HG03558 (cell line): ENCODE data around the gene USF2.
"Not testable (repeated sequence)": the region's sequence is repeated elsewhere in the genome, so short reads cannot be mapped to it uniquely, and the experiment has no call there.

Source experiments
- ATAC-seq: cut with Tn5 transposase; IDR thresholded peaks from one replicate; pipeline ENCODE4 v1.9.1; 2021; ENCODE audit warnings: moderate number of reproducible peaks; ENCODE audit not compliant: unreplicated experiment; ENCODE audit errors: extremely low read depth

Gene USF2, protein sequence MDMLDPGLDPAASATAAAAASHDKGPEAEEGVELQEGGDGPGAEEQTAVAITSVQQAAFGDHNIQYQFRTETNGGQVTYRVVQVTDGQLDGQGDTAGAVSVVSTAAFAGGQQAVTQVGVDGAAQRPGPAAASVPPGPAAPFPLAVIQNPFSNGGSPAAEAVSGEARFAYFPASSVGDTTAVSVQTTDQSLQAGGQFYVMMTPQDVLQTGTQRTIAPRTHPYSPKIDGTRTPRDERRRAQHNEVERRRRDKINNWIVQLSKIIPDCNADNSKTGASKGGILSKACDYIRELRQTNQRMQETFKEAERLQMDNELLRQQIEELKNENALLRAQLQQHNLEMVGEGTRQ

DNA sequence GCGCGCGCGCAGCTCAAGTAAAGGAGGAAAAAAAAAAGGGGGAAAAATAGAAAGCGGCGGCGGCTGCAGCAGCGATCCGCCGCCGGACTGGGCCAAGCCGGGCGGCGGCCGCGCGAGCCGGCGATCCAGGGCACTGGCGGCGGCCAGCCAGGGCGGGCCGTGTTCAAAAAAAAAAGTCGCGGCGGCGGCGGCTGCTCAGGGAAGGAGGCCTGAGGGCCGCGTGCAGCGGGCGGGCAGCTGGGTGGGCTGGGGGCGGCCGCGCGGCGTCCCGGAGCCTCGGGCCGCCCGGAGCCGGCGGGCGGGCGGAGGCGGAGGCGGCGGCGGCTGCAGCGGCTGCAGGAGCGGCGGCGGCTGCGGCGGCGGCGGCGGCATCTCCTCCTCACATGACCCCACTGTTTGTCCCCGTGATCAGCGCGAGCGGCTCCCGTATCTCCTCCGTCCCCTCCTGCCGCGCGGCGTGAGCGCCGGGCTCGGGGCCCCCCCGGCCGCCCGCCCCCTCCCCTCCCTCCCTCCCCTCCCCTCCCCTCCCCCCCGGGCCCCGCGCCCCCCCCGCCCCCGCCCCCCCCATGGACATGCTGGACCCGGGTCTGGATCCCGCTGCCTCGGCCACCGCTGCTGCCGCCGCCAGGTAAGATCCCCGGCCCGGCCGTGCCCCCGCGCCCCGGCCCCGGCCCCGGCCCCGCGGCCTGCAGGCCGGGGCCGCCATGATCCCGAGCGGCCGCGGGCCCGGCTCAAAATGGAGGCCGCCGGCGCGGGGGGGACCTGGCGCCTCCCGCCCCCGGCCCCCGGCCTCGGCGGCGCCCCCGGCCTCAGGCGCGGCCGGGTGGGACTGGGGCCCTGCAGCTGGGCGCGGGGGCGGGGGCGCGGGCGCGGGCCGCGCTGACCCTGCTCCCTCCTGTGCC lies at the start of gene USF2:
Gene USF2, plus strand, starts transcription at position 427 of the 902 bp plus-strand sequence. Its CDS starts 140 bp downstream, at position 567.
- ATAC-seq, result peak; percentile 3

DNA sequence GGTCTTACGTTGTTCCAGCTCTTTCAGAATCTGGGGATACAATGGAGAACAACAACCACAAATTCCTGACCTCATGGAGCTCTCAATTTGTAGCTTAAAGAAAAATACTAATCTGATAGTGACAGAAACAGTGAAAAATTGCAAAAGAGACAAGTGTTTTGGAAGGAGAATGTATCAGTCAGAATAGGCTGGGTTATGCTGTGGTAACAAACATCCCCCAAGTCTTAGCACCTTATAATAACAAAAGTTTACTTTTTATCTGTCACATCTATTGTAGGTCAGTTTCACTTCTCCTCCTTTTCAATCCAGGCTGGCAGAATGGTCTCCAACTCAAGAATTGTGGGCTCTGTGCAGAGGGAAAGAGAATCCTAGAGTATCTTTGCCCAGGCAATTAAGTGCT lies 49.8 kb upstream of the USF2 start:
- ATAC-seq, result no peak

DNA sequence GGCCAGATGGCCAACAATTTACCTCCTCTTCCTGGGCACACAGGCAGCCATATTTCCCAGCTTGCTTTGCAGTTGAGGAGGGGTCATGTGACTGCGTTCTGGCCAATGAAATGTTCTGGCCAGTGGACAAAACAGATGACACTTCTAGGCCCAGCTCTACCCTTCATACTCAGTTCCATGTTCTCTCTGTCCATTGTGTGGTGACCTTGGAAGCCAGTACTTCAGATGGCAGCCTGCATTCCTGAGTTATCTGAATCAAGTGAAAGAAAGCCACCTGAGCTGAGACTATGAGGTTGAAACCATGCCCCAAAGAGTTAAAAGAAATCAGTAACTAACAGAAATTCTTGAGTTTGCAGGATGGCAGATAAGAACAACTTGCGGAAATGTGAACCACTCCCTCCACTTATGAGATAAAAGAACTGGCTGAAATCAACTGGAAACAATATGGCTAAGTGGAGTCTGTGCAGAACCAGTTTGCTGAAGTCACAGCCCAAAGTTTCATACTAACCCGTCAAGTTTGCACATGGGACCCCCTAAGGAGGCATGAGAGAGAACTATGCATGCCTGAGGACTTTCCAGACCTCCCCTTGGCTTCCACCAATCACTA lies 48.3 kb upstream of the USF2 start:
- ATAC-seq, result no peak

DNA sequence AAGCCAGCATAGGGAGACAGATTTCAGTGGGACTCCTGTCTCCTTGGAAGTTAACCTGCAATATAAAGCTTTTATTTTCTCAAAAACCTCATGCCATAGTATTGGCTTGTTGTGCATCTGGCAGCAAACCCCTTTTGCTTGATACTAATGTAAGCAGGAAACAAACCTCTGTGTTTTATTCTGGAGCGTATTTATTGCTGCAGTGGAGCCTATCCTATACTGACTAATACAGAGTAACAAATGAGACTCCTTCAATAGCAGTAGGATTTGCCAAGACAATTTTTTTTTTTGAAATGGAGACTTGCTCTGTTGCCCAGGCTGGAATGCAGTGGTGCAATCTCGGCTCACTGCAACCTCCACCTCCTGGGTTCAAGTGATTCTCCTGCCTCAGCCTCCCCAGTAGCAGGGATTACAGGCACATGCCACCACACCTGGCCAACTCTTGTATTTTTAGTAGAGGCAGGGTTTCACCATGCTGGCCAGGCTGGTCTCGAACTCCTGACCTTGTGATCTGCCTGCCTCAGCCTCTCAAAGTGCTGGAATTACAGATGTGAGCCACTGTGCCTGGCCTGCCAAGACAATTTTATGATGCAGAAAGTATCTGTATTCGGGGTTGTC lies 47.7 kb upstream of the USF2 start:
- ATAC-seq, result not testable (repeated sequence)

DNA sequence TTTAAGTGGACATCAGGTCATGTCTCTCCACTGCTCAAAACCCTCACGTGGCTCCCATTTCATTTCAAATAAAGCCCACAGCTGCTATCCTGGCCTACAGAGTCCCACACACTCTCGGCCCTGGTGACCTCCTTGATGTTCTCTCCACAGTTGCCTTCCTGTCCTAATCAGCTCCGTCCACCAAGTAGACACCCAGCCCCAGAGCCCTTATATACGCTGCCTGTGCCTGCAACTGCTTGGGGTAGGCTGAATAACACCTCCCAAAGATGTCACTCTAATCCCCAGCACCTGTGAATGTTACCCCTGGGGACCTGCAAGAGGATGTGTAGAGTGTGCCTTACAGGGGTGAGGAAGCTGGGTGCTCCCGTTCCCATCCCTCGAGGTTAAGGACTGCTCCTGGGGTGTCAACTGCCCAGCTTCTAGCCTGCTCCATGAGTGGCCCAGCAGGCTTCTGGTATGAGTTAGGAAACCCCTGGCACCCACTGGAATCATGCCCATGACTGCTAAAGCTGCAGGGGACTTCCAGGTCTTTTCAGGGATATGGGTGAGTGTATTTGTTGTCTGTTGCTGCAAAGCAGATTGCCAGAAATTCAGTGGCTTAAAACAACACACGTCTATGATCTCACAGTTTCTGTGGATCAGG lies 46.3 kb upstream of the USF2 start:
- no peak for ATAC-seq

DNA sequence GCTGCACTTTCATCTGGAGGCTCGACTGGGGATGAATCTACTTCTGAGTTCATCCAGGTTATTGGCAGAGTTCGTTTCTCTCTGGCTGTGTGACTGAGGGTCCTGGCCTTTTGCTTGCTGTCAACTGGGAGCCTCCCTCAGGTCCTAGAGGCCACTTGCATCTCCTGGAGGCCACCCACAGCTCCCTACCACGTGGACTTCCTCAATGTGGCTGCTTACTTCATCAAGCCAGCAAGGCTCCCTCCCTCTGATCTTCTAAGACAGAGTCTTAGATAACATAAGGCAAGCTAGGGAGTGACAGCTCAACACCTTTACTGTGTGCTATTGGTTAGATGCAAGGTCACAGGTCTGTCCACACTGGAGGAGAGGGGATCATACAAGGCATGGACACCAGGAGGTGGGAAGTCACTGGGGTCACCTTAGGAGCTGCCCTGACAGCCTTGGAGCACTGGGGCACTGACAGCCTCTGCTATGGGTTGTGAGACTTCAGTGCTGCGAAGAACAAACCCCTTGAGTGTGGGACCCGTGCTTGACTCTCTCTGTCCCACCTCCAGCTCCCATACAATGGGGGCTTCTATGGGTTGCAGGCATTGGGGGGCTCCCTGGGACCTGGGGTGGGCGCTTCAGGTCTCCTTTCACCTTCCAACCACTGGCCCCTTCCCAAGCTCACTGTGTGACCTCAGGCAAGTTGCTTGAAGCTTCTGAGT lies 45.5 kb upstream of the USF2 start:
- ATAC-seq, result no peak

DNA sequence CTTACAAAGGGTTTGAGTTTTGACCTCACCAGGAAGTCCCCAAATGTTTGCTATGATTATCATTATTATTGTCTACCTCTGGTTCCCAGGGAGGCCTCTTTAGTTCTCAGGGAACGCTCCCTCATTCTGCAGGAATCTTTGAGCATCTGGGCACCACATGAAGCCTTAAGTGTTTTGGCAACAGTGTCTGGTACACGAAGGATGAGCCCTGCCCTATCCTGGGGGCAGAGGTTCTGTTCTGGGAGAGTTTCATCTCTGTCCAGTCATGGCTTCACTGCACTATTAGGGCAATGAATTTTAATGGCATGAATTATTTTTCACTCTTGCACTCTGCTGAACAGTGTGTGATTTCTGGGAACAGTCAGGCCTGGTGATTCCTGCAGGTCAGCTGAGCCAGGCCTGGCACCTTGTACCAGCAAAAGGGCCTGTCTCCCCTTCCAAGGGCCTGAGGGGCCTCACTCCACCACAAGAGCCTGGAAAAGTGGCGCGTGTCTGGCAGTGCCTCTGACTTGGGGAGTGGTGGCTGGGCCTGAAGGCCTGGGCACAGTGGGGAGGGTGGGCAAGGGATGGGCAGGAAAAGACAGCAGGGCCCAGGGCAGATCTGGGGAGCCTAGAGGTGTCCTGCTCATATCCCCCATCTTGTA lies 44.8 kb upstream of the USF2 start:
- ATAC-seq, result no peak

DNA sequence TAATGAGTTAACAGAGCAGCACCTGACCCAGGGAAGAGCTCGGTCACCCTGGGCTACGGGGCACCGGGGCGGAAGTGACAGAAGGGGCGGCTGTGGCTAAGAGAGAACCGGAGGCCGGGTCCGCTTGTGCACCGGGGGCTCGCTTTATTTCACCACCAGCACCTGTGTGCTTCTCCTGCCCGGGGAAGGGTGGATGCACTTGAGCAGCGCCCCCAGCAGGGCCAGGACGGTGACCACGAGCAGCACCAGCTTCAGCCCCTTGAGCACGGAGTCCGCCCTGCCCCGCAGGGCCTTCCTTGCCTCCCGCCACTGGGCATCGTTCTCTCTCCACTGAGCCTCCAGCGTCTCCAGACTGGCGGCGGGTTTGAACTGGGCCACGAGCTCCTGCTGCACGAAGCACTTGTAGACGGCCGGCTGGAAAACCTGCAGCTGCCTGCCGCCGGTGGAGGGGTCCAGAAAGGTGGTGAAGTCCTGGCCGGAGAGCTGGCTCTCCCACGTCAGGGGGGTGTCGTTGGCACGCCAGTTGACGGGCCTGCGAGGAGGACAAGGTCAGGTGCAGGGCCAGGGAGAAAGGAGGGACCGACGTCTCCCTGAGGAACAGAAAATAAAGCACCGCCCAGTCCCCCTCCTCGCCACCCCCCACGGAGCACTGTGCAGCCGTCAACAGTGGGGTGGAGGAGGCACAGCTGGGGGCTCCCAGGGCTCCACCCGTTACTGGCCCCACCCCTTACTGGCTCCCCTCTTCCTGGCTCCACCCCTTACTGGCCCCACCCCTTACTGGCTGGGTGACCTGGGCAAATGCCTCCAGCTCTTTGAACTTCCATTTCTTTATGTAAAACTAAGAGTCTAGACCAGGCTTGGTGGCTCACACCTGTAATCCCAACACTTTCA lies 43.8 kb upstream of the USF2 start:
- ATAC-seq, result no peak

DNA sequence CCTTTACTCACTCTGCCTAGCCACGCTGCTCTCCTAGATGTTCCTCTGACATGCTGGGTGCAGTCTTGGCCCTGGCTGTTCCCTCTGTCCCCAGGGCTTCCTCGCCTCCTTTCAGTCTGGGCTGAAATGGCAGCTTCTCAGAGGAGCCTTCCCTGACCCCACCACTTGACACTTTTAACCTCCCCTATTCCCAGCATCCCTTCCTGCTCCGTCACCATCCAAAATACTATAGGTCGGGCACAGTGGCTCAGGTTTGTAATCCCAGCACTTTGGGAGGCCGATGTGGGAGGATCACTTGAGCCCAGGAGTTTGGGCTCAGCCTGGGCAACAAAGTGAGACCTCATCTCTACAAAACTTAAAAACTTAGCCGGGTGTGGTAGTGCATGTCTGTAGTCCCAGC lies 42.8 kb upstream of the USF2 start:
- ATAC-seq, result no peak

DNA sequence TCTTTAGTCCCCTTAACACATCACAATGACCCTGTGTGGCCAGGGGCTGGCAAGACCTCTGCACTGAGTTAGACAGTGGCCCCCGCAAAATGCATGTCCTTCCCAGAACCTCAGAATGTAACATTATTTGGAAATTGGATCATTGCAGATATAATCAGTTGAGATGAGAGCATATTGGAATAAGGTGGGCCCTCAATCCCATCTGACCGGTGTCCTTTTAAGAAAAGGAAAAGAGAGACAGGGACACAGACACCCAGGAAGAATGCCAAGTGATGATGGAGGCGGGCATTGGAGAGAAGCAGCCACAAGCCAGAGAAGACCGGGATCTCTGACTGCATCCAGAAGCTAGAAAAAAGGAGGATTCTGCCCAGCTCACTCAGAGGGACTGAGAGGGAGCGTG lies 42.0 kb upstream of the USF2 start:
- ATAC-seq, result no peak

DNA sequence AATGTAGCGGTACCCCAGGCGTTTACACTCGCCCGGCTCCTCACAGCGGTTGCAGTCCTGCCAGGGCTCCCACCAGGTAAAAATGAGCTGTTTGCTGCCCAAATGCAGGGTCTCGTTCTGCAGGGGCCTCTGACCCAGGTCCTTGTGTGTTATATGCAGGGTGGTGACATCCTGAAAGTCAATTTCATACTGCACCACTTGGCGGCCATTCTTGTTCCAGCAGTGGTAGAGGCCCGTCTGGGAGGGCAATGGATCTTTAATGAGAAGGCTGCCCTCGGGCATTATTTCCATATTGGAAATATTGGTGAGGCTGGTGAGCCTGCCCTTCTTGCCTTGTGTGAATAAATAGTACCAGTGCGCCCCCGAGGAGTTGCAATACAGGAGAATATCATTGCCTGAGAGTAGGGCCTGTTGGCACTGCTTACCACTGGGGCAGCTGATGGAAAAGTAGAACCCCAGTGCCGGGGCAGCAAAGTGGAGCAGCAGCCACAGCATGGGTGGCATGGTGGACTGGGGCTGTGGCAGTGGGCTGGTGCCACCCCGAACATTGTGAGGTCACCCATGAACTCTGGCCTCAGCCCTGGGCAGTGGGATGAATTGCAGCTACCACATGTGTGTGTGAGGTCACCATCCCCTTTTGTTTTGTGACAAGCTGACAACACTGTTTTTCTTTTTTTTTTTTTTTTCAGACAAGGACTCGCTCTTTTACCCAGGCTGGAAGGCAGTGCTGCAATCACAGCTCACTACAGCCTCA lies 40.4 kb upstream of the USF2 start, which contains the start of gene FAM187B:
Gene FAM187B, minus strand, starts transcription at position 563 of the 754 bp plus-strand sequence. Its CDS starts 59 bp downstream, at position 504.
- no peak for ATAC-seq

DNA sequence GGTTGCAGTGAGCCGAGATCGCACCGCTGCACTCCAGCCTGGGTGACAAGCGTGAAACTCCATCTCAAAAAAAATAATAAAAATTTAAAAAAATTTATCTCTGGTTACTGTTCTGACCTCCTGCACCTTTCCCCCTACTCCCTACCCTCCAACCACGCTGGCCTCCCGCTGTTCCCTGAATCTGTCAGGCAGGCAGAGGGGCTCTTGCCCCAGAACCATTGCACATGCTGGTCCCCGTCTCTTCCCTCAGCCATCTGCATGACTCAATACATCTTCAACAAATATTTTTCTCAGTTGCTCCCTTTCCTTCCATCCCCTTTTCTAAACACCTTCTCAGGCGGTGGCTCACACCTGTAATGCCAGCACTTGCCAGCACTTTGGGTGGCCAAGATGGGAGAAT lies 39.2 kb upstream of the USF2 start:
- ATAC-seq, result no peak

DNA sequence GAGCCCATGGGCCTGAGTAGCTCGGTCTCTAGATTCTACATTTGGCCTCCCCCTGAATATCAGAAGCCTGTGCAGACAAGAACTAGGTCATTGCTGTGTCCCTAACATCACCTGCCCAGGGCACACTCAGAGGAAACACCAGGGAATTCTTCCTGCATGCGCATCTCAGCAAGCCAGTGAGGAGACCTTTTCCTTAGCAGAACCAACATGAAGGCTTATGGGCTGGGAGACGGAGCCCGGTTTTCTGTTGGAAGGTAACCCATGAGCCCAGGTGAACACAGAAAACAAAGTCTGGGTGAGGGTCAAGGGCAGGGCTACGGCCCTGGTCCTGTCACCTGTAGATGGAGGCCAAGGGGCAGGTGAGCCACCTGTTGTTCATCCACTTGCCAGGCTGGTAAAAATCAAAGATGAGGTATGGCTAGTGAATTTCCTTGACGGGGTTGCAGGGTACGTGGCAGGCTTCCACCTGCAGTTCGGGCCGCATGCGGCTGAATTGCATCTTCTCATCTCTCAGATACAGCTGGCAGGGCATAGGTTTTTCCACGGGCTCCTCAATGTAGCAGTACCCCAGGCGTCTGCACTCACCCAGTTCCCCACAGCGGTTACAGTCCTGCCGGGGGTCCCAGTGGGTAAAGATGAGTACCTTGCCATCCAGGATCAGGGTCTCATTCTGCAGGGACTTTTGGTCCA lies 36.7 kb upstream of the USF2 start:
- ATAC-seq, result no peak

DNA sequence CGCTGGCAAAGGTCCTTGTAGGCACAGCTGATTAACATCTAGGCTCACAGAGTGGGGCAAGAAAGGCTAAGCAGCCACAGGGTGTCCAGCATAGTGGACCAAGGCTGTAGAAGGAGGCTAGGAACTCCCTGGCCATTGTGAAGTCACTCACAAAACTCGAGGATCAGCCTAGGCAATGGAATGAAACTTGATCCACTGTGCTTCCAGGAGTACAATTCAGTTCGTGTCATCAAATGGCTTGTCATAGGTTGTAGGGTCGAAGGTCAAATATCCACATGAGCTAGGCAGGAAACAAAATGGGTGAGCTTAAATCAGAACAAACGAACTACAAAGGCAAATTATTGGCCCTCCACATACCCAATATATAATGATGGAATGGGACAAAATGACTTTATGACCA lies 35.9 kb upstream of the USF2 start:
- no peak for ATAC-seq

DNA sequence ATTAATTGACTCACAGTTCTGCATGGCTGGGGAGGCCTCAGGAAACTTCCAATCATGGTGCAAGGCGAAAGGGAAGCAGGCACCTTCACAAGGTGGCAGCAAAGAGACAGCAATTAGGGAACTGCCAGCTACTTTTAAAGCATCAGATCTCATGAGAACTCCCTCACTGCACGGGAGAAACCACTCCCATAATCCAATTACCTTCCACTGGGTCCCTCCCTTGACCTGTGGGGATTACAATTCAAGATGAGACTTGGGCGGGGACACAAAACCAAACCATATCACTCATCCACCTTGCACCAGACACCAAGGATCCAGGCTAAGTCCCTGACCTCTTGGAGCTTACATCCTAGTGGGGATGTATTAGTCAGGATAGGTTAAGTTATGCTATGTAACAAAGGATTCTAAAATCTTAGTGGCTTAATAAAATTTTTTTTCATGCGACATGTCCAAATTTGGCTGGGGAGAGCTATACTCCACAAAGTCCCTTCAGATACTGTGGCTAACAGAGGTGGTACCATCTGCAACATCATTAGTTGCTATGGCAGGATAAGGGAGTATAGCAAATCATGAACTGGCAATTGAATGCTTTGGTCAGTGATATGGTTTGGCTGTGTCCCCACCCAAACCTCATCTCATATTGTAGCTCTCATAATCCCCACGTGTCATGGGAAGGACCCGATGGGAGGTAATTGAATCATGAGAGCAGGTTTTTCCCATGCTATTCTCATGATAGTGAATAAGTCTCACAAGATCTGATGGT lies 31.9 kb upstream of the USF2 start:
- no peak for ATAC-seq

DNA sequence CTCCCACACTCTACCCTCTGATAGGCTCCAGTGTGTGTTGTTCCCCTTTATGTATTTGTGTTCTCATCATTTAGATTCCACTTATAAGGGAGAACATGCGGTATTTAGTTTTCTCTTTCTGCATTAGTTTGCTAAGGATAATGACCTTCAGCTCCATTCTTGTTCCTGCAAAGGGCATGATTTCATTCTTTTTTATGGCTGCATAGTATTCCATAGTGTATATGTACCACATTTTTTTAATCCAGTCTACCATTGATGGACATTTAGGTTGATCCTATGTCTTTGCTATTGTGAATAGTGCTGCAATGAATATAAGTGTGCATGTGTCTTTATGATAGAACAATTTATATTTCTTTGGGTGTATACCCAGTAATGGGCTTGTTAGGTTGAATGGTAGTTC lies 29.2 kb upstream of the USF2 start:
- not testable (repeated sequence) for ATAC-seq
